Cerebellar cortex (tissue), 1 donor: ENCODE results near the gene NUP88.

Source experiments
- DNase-seq: peaks from one replicate; pipeline ENCODE4 v3.0.0-alpha.2; 2015; ENCODE audit warnings: low spot score

The NUP88 gene

DNA sequence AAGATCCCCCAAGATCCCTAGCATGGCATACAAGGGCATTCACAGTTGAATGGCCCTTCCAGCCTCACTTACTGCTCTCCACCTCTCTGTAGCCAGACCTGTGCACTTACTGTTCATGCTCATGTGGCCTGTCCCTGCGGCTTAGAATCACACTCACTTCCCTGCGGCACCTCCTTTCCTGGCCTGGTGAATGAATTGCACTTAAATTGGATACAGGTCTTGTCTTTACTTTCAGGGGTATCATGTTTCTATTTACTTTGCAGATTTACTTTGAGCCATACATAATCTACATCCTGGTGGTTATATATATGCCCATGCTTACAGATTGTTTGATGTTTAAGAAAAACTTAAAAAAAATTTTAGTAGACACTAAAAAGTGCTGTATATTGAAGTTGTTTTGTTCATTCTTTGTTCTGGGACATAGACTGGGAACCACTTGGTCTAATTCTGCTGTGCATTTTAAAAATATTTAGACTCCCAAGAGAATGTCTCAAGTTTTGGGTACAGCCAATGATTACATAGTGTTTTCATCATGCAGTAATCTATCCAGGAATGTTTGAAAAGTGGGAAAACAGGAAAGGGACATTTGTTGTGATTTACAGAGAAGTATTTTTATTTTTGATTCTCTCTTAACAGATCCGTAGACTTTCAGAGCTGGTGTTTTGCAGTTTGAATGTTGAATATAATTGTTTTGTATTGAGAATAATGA lies 63.9 kb downstream of the NUP88 start:
- no peak for DNase-seq

GRCh38 chr17:5354886-5355415 lies 64.5 kb downstream of the NUP88 start:
- DNase-seq = no peak

GRCh38 chr17:5354310-5354709 lies 65.2 kb downstream of the NUP88 start:
- no peak for DNase-seq

DNA sequence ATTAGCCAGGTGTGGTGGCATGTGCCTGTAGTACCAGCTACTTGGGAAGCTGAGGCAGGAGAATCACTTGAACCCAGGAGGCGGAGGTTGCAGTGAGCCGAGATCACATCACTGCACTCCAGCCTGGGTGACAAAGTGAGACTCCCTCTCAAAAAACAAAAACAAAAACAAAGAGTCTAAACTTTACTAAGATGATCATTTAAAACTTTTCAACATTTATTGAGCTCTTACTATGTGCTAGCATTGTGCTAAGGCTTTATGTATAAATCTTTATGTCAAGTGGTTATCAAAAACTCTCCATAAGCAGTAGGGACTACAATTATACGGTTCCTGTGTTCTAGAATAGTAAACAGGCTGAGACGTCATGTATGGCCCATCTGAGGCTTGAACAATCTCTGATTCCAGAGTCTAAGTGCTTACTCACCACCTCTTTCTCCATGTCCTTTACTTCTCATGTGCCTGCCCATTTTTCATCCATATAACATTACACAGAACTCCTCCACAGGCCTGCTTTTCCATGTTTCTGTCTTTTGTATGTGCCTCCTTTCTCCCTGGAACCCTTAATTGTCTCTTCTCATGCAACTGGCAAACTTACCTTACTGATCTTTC lies 66.7 kb downstream of the NUP88 start:
- no peak for DNase-seq

- DNase-seq = no peak
These were observed 74.5 kb downstream of the NUP88 start for GRCh38 chr17:5344914-5345313.
